Suprapubic skin (tissue), 3 donors: ENCODE results near the gene RHBDF1.

Source experiments
- CTCF ChIP-seq, 2 donors: fragments of 200-600 bp in 1 of 2; fragments of 450-650 bp in 1 of 2; sonication (generic) in 1 of 2; IDR thresholded peaks; one replicate each; pipeline ENCODE4 v1.5.1; 2016 to 2019; ENCODE audit warnings: antibody characterized with exemption in 2 of 2, mild to moderate bottlenecking in 1 of 2, moderate library complexity in 1 of 2
- EP300 ChIP-seq: sonication (generic); formaldehyde crosslinking; IDR thresholded peaks from one replicate; pipeline ENCODE4 v1.6.1; 2017; ENCODE audit warnings: antibody characterized with exemption
- POLR2A ChIP-seq, 2 donors: fragments of 450-650 bp; IDR thresholded peaks; one replicate each; pipeline ENCODE4 v1.6.1; 2017; ENCODE audit warnings: antibody characterized with exemption in 2 of 2, mild to moderate bottlenecking in 2 of 2, moderate library complexity in 2 of 2

GRCh38 chr16:118857-119256 lies 46.4 kb upstream of the RHBDF1 start:
- no peak for TF ChIP-seq EP300
- TF ChIP-seq CTCF (IDR thresholded peaks at IDR 0.05), result no peak
- TF ChIP-seq POLR2A (IDR thresholded peaks at IDR 0.05), result no peak
